T-helper 1 cell treated with Interleukin-12 subunit alpha and Interleukin-12 subunit beta and Interleukin-4 antibody, amounts not matched to agents 30 ng/mL and 1 ng/mL, for 36 hours (primary cell): ENCODE results near the gene VWA1. TPM values are rescaled to one million over a fixed set of nuclear protein-coding genes. Genes with fewer than 3 reads are reported as not detected.
"Not testable (repeated sequence)": the region's sequence is repeated elsewhere in the genome, so short reads cannot be mapped to it uniquely, and the experiment has no call there.

Experiments used
- intact Hi-C: fragments of 100-400 bp; cut with micrococcal nuclease; formaldehyde crosslinking; loops from one replicate; pipeline ENCODE4 v1.15.1; 2024
- total RNA-seq: library from RNA; stranded (reverse); gene quantifications from 2 replicates; pipeline ENCODE4 v1.2.3, GENCODE V29; 2022

VWA1 gene
- total RNA-seq, 1 donor from 2014 or later = 1.6 TPM

DNA sequence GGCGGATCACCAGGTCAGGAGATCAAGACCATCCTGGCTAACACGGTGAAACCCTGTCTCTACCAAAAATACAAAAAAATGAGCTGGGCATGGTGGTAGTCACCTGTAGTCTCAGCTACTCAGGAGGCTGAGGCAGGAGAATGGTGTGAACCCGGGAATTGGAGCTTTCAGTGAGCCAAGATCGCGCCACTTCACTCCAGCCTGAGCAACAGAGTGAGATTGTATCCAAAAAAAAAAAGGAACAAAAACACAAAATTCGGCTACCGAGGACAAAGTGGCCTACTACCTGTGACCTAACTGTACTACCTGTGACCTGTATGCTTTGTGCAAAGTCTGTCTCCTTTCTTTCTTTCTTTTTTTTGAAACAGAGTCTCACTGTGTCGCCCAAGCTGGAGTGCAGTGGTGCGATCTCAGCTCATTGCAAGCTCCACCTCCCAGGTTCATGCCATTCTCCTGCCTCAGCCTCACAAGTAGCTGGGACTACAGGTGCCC is 32.5 kb upstream of the VWA1 start:
- intact Hi-C loops = loop anchor here (10.0 kb wide), 1 partner anchor 322 kb away; the partner anchor contains the start of gene CDK11A

DNA sequence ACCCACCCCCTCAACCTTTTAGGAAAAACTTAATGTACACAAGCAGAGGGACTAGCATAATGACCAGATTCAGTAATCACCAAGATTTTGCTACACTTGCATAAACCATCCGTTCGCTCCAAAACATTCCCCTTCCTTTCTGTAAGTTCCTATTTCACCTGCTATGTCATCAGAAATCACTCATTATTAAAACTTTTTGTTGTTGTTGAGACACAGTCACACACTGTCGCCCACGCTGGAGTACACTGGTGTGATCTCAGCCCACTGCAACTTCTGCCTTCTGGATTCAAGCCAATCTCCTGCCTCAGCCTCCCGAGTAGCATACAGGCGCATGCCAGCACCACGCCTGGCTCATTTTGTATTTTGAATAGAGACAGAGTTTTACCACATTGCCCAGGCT is 31.8 kb upstream of the VWA1 start:
- intact Hi-C loops = loop anchor here (10.0 kb wide), 1 partner anchor 321 kb away; the partner anchor contains the start of gene CDK11A

DNA sequence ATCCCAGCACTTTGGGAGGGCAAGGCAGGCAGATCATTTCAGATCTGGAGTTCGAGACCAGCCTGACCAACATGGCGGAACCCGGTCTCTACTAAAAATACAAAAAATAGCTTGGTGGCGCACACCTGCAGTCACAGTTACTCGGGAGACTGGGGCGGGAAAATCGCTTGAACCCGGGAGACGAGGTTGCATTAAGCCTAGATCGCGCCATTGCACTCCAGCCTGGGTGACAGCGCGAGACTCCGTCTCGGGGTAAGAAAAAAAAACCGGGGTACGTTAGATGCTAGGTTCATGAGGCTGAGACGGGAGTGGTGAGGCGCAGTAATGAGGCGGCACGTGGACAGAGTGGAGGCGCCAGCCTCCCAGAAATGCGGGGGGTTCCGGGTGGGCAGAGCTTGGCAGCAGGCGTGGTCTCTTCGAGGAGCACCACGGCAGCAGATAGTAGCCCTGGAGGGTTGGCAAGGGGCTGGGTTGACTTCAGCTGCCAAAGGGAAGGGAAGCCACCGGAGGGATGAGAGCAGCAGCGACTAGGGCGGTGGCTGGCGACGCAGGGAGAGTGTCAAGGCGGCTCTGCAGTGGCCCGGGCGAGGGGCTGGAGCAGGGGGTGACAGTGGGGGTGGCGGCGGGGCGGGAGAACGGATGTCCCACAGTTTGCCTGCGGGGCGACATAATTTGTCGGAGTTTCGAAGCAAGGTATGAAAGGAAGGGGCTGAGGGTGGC is 29.2 kb upstream of the VWA1 start:
- intact Hi-C loops = loop anchor here (10.0 kb wide), 1 partner anchor 319 kb away; the partner anchor contains the start of gene CDK11A

DNA sequence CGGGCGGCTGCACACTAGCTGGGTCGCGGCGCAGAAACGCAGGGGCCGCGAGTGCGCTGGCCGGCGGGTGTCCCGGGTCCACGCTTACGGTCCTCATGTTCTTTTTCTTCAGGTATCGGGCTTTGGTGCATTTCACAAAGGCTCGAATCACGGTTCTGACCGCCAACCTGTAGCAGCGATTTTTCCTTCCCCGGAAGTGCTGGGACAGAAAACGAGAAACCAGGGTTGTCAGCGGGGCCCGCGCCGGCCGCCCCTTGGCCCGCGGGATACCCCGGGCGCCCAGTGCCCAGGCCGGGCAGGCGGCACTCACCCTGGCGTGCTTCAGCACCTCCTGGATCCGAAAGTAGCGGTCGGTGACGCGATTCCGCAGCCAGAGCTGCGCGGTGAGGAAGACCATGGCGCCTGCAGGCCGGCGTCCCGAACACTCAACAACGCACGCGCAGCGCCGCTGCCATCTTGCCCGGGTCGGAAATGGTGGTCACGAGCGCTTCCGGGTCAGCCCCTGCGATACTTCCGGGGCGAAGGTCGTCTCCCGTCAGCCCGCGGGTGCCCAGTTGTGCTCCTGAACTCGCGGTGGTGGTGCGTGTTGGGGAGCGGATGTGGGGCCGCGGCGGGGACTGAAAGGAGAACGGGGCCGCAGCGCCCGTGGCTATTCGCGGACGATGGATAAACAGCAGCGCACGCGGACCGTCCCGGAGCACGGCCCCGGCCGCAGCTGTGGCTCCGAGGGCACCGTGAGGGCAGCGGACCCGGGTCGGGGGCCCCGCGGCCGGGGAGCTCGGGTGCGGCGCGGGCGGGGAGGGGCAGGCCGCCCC is 28.5 kb upstream of the VWA1 start, which contains the start of gene MRPL20:
MRPL20 (minus strand) TSS at position 473 of the 815 bp plus-strand sequence; CDS start at position 397, 76 bp downstream.
- intact Hi-C loops = loop anchor here (1.0 to 10.0 kb wide), 6 partner anchors 8 to 318 kb away; partner anchors contain the start of genes ATAD3B, AURKAIP1, CCNL2 and CDK11A

DNA sequence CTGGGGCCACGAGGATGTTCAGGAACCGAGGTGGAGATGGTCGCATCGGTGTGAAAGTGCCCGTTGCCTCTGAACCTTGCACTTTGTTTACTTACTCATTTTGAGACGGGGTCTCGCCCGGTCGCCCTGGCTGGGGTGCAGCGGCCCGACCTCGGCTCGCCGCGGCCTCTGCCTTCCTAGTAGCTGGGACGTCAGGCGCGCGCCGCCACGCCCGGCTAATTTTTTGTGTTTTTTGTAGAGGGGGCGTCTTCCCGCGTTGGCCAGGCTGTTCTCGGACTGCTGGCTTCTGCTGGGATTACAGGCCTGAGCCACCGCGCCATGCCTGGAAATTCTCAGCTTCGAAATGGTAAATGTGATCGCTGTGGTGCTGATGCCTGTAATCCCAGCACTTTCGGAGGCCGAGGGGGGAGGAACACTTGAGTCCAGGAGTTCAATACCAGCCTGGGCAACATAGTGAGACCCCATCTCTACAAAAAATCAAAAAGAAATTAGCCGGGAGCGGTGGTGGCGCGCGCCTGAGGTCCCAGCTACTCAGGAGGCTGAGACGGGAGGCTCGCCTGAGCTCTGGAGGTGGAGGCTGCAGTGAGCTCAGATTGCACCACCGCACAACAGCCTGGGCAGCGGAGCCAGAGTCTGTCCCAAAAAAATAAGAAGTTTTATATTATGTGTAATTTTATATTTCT is 27.7 kb upstream of the VWA1 start:
- intact Hi-C loops = loop anchor here (1.0 to 10.0 kb wide), 6 partner anchors 8 to 317 kb away; partner anchors contain the start of genes ATAD3B, AURKAIP1, CCNL2 and CDK11A

DNA sequence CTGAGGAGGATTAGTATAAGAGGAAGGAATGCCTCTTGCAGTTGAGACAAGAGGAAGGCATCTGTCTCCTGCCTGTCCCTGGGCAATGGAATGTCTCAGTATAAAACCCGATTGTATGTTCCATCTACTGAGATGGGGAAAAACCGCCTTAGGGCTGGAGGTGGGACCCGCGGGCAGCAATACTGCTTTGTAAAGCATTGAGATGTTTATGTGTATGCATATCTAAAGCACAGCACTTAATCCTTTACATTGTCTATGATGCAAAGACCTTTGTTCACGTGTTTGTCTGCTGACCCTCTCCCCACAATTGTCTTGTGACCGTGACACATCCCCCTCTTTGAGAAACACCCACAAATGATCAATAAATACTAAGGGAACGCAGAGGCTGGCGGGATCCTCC is 25.3 kb upstream of the VWA1 start:
- intact Hi-C loops = not testable (repeated sequence)

DNA sequence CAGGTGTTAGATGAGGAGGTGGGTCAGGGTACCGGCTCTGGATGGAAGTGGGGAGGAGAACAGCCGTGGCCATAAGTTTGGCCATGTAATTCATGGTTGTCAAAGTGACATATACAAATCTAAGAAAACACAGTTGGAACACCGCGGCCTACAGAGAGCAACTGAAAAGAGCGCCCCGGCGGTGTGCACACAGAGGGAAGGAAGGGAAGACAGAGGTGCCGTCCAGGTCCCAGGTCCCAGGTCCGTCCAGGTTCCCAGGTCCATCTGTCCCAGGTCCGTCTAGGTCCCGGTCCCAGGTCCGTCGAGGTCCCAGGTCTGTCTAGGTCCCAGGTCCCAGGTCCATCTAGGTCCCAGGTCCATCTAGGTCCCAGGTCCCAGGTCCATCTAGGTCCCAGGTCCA is 23.9 kb upstream of the VWA1 start:
- intact Hi-C loops = no loop called here

DNA sequence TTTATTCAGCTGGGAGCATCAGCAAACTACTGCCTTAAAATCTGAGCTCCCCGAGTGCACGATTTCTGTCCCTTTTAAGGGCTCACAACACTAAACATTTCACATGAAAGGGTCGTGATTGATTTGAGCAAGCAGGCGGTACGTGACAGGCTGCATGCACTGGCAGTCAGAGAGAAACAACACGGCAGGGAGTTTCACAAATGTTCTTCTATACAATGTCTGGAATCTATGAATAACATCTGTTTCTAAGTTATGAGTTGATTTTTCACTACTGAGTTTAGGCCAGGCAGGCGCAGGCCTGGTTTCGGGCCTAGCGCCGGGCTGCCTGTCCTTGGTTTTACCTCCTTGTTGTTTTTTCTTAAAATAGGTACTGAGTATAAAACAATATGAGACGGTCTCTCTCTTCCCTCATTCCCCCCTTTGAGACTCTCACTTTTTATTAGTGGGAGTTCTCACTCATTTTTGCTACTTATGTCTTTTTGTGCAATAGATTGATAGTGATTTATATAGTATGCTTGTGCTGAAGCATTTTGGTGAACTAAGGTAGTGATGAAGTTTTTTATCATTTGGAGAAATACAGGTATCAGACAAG is 23.1 kb upstream of the VWA1 start:
- intact Hi-C loops = not testable (repeated sequence)

DNA sequence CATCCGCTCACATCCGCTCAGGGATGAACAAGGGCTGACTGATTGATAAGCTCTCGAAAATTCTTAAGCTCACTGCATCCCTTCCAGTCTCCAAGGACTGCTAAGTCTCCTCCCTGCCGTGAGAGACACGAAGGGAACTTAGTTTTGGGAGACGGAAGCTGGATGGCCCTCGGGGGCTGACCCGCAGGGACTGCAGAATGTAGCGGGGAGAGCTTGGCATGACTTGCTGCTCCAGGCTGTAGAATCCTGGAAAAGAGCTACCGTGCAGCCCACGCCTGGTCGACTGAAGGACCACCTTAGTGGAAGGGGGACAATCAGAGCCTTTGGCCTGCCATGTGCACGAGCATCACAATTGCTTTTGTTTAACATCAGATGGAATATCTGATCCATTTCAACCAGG is 19.7 kb upstream of the VWA1 start:
- intact Hi-C loops = no loop called here

DNA sequence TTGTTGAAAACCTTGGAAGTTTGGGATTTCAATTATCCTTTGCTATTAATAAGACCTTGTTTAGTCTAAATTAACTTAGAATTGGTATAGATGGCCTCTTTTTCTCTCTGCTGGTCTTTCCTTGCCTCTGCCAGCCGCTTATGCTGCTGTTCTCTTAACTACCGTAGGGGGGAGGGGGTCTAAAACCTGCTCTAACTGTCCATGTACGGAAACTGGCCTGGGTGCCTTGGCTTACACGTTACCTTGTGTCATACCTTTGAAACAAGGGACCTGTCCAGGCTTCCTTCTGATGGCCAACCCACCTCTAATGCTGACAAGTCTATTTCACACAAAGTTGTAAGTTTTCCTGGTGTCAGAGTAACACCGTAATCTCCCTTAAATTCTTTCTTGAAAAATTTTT is 18.1 kb upstream of the VWA1 start:
- intact Hi-C loops = not testable (repeated sequence)

DNA sequence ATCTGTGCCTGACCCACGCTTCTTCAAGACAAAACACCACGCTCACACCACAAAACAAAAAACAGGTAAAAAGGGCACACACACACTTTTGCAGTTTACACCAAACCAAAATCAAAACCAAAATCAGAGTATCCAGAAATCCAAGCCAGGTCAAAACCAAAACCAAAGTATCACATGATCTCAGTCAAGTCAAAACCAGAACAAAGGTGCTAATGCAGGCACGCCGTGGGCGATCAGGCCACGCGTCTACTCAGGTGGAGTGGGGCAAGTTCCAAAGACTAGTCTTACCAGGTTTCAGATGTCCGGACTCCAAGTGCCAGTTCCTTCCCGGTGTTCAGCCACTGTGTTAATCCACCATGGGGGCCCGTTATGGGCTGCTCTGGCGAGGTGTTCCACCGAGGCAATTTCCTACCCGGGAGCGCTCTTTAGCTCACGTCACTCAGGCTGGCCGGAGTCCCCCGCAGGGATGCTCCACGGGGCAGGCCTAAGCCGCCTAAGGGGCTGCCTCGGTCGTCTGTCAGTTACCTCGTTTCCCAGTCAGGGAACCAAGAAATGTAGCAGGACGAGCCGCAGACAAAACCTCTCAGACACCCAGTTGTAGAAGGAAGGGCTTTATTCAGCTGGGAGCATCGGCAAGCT is 17.5 kb upstream of the VWA1 start:
- intact Hi-C loops = not testable (repeated sequence)

DNA sequence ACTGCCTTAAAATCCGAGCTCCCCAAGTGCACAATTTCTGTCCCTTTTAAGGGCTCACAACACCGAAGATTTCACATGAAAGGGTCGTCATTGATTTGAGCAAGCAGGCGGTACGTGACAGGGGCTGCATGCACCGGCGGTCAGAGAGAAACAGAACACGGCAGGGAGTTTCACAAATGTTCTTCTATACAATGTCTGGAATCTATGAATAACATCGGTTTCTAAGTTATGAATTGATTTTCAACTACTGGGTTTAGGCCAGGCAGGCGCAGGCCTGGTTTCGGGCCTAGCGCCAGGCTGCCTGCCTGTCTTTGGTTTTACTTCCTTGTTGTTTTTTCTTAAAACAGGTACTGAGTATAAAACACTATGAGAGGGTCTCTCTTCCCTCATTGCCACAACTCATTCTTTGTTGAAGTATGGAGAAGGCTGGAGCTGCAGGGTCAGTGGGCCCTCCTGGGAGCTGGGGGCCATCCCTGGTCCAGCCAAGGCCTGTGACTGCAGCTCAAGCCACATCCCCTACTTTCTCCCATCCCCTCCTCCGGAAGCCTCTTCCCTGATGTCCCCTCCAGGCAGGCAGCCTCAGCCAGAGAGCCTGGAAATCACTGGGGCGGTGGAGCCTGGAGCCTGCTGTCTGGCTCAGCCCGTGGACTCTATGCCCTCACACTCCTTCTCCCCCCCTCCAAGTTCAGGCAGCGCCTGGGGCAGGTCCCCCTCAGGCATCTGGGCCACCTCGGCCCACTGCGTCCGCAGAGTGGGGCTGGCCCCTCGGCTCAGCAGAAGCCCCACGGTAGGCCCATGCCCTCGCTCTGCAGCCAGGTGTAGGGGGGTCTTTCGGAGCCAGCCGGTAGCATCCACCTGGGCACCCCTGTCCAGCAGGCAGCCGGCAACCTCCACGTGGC is 16.8 kb upstream of the VWA1 start:
- intact Hi-C loops = no loop called here

DNA sequence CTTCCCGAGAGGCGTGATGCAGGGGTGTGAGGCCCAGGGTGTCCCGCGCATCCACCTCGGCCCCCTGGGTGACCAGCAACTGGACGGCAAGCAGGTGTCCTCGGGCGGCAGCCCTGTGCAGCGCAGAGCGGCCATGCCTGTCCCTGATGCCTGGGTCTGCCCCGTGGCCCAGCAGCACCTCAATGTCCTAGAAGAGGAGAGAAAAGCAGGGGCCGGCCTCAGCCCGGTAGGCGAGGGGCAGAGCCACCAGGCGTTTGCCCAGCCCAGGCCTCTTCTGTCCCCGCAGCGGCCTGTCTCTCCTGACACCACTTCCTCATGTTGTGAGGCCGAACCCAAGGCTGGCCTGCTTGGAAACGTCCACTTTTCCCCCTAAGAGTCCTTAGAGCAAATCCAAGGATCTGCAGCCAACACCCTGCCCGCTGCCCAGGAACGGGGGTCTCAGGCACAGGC is 16.1 kb upstream of the VWA1 start:
- intact Hi-C loops = no loop called here

DNA sequence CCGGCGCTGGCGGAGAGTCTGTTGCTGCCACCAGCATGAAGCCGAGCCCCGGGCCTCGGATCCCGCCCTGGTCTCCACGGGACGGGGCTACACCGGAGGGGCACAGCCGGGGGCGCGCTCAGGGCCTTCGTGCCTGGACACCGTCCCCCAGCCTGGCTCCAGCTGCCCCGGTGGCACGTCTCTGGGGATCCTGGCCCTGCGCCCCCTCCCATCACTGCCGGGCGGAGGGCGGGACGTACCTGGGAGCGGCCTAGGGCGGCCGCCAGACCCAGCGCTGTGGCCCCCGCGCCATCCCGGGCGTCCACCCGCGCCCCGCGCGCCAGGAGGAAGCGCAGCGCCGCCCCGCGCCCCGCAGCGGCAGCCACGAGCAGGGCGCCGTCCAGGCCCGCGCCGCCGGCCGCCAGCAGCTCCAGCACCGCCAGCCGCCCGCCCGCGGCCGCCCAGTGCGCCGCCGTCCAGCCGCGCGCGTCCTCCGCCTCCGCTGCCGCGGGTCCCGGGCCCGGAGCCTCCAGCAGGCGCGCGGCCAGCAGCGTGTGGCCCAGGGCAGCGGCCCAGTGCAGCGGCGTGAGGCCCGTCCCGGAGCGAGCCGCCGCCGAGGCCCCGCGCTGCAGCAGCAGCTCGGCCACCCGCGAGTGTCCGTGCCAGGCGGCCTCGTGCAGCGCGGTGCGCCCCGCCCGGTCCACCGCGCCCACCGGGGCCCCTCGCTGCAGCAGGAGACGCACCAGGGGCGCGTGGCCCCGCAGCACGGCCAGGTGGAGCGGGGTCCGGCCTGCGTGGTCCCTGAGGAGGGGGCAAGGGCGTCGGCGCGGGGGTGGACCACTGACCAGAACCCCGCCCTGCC is 15.5 kb upstream of the VWA1 start:
- intact Hi-C loops = no loop called here

DNA sequence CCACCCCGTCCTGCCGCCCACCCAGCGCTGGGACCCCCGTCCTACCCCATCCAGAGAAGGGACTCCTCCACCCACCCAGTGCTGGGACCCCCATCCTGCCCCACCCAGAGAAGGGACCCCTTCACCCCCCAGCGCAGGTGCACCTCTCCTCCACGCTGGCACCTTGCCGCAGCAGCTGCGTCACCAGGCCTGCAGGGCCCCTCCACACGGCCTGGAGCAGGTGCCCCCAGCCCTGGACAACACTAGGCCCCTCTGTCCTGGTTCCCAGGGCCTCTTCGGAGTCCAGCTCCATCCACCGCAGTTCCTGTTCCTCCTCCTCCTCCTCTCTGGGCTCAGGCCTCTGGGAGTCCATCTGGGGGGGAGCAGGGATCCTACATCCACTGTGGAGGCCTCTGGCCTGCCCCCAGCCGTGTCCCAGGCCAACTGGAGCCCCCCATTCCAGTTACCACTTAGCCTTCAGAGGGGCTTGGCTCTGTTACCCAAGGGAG is 14.8 kb upstream of the VWA1 start:
- intact Hi-C loops = no loop called here

DNA sequence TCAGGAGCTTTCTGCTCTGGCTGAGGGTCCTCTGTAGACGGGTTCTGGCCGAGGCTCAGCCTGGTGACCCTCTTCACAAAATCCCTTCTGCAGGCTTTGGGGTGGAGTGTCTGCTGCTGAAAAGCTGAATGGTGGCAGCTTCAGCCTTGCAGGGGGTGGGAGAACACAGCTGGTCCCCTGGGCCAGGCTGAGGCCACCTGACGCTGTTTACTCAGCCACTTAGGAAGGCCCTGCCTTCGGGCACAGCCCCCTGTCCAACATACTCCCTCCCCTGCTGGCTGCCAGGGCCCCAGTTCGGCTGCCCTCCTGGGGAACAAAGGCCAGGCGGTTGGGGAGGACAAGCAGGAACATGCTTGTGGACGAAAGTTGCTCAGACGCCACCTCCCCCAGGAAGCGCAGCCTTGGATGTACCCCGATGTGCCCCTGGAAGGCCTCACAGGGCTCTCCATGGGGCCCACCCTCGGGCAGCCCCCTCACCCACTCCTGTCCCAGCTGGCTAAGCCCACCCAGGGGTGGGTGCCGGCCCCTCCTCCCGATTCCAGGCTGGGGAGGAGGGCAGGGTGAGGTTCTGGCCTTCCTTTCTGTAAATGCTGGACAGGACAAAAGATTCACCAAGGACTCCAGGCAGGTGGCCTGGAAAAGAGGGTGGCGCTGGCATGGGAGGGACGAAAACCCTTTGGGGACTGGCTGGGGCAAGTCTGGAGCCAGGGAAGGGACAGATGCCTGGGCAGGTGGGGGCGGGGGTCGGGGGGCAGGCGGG is 14.2 kb upstream of the VWA1 start, which contains the start of gene ANKRD65:
ANKRD65 (minus strand) TSS at position 130 of the 760 bp plus-strand sequence. CDS start 271 bp downstream, outside the sequence.
- intact Hi-C loops = no loop called here

DNA sequence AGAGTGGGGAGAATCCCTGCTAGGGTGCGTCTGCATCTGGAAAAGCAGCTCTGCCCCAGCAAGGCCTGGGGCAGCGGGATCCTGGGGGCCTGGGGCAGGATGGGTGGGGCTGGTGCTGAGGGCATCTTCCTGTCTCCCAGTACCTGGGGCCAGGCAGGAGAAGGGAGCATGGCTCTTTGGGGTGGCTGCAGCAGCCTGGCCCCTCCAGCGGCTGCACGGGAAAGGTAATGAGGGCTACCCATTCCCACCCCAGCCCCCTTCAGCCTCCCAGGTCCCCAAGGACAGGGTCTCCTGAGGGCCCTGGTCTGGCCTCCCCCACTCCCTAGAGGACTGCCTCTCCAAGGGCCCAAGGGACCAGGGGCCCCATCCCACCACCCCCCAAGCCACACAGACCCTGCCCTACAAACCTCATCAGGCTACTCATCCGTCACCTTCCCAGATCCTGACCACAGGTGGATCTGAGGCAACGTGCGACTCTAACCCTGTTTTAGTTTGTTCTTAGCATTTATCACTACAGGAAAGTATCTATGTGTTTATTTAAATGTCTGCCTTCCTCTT is 13.5 kb upstream of the VWA1 start:
- intact Hi-C loops = no loop called here
